HG03521 (cell line): ENCODE results near the gene ABCC2.

Experiments
- ATAC-seq: cut with Tn5 transposase; IDR thresholded peaks from one replicate; pipeline ENCODE4 v1.9.1; 2021; ENCODE audit warnings: mild to moderate bottlenecking, moderate library complexity; ENCODE audit not compliant: unreplicated experiment

ABCC2 gene

DNA sequence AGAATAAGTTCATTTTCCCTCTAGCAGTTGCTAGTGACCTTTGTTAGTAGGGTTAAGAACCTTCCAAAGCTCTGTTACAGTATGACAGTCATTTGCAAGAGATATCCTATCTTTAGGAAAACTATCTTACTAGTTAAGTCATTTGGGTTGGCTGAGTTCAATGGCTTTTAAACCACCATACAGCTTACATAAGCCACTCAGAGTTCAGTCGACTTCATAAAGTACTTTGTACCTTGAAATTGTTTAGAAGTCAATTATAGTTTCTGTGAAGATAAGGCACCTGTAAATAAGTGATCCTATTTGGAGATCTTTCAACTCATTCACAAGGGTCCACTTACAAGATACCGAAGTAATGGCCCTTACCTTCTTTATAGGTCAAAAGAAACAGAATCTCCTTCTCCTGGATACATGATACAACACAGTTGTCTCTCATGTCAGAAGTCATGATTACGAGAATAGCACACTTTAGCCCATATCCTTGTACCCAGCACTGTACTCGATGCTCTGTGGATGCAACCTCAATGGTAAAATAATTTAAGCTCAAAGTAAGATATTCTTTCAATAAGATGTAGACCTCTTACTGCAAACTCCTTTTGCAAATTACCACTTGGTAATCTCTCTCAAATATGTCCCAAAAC lies 11.9 kb upstream of the ABCC2 start:
- no peak for ATAC-seq

GRCh38 chr10:99775850-99776249 lies 6.6 kb upstream of the ABCC2 start:
- no peak for ATAC-seq

GRCh38 chr10:99777918-99778714 lies 4.3 kb upstream of the ABCC2 start:
- ATAC-seq, result no peak

DNA sequence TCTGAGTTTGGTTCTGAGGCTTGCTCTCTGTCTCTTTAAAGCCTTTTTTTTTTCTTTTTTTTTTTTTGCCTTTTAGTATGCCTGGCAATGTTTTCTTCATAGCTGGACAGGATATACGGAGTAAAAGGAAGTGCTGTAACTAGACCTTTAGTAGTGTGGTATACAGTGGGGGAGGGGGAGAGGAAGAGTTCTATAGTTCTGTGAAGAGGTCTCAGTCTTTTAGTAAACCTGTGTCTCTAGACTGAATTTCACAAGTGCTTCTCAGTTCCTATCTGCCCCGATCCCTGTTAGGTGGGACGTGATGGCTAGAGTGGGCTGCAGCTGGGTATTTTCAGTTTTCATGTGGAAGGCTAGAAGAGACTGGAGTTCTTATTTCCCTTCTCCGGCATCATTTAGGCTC lies 3.1 kb upstream of the ABCC2 start:
- ATAC-seq, result no peak

DNA sequence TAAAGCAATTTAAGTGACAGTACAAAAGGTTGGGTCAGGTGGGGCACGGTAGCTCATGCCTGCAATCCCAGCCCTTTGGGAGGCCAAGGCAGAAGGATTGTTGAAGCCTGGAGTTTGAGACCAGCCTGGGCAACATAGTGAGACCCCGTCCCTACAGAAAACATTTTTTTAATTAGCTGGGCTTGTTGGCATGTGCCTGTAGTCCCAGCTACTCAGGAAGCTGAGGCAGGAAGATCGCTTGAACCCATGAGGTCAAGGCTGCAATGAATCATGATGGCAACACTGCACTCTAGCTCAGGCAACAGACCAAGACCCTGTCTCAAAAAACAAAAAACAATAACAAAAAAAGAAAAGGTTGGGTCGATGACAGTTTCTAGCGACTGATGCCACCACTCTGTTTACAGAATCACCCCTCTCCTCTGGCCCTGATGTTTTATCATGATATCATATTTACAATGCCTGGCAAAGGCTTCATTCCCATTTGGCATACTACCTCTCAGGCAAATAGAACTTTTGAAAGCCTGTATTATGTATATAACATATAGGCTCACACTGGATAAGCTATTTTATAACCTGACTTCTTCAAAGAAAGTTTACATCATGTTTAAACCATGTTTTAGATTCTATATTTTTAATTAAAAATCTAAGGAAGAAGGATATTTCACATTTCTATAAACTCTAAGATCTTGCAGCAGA lies 558 bp upstream of the ABCC2 start:
- no peak for ATAC-seq

- ATAC-seq, result no peak
Measured at GRCh38 chr10:99784016-99784726, 1.7 kb downstream of the ABCC2 start.

GRCh38 chr10:99784727-99785441 lies 2.4 kb downstream of the ABCC2 start:
- ATAC-seq, result no peak

DNA sequence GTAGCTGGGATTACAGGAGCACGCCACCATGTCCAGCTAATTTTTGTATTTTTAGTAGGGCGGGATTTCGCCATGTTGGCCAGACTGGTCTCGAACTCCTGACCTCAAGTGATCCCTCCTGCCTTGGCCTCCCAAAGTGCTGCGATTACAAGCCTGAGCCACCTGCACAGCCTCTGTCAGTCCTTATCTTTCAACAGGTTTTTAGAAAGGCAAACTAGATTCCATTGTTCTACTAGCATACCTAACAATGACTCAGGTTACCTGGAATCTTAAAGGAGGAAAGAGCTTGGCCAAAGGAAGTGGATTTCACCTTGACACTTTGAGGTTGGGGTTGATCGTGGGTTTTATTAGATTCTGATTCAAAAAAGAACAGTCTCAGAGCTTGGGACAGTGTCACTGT lies 3.2 kb downstream of the ABCC2 start:
- ATAC-seq, result no peak

- ATAC-seq, result no peak
Measured at GRCh38 chr10:99787311-99787710, 4.9 kb downstream of the ABCC2 start.

DNA sequence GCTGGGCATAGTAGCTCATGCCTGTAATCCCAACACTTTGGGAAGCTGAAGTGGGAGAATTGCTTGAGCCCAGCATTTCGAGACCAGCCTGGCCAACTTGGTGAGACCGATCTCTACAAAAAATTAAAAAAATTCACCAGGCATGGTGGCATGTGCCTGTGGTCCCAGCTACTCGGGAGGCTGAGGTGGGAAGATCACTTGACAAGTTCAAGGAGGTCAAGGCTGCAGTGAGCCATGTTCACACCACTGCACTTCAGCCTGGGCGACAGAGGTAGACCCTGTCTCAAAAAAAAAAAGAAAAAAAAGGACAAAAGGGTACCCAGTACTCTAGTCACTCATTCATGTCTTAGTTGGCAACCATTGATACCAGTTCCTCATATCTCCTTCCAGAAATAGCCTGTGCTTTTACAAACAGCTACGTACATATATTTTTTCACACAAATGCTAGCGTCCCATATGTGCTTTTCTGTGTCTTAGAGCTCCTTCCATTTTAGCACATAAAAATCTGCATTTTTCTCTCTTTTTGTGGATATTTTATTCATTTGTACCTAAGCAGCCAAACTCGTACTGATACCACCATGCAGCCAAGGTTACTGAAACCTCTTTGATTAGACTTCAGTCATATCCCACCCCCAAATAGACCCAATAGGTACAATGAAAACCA lies 5.5 kb downstream of the ABCC2 start:
- ATAC-seq, result no peak

DNA sequence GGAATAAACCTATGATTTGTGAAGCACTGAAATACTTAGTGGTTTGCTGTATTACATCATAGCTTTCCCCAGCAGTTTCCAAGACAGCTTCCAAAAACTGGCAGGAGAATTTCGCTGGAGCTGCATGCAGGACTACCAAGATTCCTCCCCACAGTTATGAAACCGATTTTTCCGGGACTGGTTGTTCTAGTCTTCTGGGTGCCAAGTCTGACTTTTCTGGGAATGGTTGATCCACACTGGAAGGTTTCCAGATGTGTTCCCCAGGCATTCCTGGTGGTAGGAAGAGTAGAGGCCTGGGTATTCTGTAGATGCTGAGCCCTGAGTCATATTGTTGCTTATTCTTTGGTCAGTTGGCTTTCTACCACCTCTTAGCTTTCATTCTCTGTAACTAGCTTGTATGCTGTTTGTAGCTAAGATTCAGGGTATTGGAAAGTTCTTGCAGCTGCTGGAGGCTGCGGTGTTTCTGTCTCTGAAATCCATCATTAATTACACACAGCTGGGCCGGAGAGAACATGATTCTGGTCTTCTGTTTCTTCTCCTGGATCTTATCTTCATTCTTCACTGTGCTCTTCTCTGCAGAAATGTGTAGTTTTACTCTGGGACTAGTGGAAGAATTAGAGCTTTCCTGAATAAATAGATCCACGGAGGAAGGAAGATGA lies 6.3 kb downstream of the ABCC2 start:
- no peak for ATAC-seq

DNA sequence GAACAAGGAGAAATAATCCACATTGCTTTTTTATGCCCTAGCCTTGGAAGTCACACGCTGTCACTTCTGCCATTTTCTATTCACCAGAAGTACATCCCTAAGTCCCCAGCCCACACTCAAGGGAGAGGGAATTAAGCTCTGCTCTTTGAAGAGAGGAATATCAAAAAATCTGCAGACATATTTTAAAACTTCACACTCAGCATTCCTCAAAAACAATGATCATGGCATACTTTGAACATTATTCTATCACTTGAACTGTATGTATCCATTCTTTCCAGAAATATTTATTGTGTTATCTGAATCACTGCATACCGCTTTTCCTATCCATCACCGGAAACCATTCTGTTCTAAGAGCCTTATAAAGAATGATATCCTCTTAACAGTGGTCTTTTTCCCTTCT lies 9.4 kb downstream of the ABCC2 start:
- no peak for ATAC-seq

DNA sequence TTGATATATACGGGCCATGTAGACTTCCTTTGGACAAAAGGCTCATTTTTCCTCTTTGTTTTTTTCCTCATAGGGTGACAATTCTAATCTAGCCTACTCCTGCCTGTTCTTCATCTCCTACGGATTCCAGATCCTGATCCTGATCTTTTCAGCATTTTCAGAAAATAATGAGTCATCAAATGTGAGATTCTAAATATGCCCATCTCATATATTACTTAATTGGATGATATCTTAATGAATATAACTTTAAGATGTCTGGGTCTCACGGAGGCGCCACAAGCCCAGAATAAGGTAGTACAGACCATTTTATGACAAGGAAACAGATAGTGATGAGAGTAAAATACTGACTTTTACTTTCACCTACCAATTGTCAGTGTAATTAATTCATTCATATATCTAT lies 11.4 kb downstream of the ABCC2 start:
- ATAC-seq, result no peak

GRCh38 chr10:99796928-99797327 lies 14.5 kb downstream of the ABCC2 start:
- no peak for ATAC-seq

- no peak for ATAC-seq
Measured at GRCh38 chr10:99798031-99798430, 15.6 kb downstream of the ABCC2 start.

DNA sequence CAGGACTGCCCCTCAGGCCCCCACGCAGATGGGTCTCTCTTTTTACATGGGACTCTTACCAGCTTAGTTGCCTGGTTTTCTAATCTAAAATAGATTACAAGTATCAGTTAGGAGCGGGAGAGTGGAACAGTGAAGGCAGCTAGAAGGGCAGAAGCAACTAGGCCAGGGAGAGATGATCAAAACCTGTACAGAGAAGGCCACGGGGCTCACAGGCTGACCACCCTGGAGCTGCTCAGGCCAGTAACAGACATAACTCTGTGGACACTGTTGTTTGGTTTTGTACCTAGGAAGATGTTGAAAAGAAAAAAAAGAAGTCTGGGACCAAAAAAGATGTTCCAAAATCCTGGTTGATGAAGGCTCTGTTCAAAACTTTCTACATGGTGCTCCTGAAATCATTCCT lies 16.5 kb downstream of the ABCC2 start:
- no peak for ATAC-seq

- ATAC-seq, result no peak
Measured at GRCh38 chr10:99799613-99800012, 17.2 kb downstream of the ABCC2 start.

DNA sequence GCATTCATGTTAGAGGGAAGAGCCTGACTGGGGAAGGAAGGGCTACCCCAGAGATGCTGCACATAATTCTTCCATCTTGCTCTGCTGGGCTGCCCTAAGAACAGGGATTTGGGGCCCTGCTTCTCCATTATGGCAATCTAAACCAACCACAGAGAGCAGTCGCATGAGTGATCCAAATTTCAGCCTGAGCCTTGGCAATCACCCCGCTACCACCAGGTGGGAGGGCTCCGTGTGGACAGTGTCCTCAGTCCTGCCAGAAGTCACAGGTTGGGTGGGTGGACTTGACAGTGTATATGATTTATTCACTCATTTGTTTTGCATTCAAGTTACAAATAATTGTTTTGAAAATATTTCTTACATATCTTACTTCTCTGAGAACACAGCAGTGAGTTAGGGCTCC lies 22.0 kb downstream of the ABCC2 start:
- no peak for ATAC-seq

- ATAC-seq, result no peak
Measured at GRCh38 chr10:99805190-99805589, 22.8 kb downstream of the ABCC2 start.

GRCh38 chr10:99806091-99806490 lies 23.7 kb downstream of the ABCC2 start:
- no peak for ATAC-seq
